Measurements from ENCODE around the gene FARS2.

Gene FARS2

GRCh38 chr6:5724911-5725310 lies 463.6 kb downstream of the FARS2 start:
- ChIA-PET CTCF (no interaction called here), POLR2A (ENCODE audit: low non-redundant PET) (no interaction called here)

DNA sequence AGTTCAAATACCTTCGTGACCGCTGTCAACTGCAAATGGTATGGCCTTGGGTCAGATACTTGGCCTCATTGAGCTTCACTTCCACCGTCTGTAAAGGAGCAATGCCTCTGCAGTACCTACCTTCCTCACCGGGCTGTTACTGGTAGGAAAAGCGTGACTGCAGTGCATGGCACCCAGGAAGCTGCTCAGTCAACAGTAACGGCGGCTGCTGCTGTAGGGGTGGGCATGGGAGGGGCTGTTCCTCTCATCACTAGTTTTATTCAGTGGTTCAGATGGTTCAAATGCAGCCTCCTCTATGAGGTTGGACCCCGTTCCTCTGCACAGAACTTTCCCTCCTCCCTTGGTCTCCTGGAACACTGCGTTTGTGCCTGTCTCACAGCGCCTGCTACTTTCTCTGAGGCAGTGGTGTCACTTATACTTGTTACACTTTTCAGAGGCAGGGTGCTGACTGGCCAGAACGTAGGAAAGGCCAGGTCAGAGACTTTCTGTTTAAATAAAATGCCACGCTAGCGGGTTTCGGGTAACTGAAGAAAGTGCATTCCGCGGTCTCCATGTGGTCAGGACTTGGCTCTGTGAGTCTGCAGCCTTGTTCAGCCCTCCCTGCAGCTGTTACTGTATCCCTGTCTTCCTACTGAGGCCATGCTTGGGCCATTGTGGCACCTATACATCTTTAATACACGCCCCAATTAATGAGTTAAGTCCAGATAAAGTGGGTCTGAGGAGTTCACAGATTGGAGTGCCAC lies 465.8 kb downstream of the FARS2 start:
- ChIA-PET CTCF (no interaction called here), POLR2A (ENCODE audit: low non-redundant PET) (no interaction called here)
- H3K27ac ChIP-seq, result no peak overlapping the region
- no peak for DNase-seq (ENCODE audit: low spot score)
- TF ChIP-seq, protein P1, sequence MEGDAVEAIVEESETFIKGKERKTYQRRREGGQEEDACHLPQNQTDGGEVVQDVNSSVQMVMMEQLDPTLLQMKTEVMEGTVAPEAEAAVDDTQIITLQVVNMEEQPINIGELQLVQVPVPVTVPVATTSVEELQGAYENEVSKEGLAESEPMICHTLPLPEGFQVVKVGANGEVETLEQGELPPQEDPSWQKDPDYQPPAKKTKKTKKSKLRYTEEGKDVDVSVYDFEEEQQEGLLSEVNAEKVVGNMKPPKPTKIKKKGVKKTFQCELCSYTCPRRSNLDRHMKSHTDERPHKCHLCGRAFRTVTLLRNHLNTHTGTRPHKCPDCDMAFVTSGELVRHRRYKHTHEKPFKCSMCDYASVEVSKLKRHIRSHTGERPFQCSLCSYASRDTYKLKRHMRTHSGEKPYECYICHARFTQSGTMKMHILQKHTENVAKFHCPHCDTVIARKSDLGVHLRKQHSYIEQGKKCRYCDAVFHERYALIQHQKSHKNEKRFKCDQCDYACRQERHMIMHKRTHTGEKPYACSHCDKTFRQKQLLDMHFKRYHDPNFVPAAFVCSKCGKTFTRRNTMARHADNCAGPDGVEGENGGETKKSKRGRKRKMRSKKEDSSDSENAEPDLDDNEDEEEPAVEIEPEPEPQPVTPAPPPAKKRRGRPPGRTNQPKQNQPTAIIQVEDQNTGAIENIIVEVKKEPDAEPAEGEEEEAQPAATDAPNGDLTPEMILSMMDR (conservative IDR thresholded peaks at IDR 0.05; ENCODE audit: low read depth), result no peak

More at GRCh38 chr6:5724911-5725310, 463.6 kb downstream of the FARS2 start:
- DNase-seq (ENCODE audit: low spot score), result no peak
- H3K27ac ChIP-seq, result no peak overlapping the region
- TF ChIP-seq, protein P1 (conservative IDR thresholded peaks at IDR 0.05; ENCODE audit: low read depth), result no peak

GRCh38 chr6:5728351-5729079 lies 467.2 kb downstream of the FARS2 start:
- DNase-seq (ENCODE audit: low spot score), result no peak
- POLR2A ChIA-PET (ENCODE audit: low non-redundant PET), result no interaction called here
- CTCF ChIA-PET, result no interaction called here
- H3K27ac ChIP-seq, result peak overlapping the region; percentile 54
- TF ChIP-seq, protein P1 (conservative IDR thresholded peaks at IDR 0.05; ENCODE audit: low read depth), result no peak

DNA sequence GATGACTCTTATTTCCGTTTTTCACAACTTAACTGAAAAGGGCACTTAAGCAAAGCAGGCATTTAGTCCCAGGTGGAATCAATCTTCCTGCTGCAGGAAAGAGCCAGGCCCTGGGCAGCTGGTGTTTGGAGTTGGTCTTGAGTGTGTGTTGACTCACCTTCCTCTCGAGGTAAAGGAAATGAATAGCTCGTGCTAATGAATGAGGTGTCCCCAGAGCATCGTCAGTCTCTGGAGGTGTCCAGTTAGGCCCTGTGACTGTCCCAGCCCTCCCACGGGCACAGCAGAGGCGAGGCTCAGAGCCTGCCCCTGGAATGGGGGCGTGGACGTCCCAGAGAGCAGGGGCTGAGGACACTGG lies 467.7 kb downstream of the FARS2 start:
- TF ChIP-seq, protein P1 (conservative IDR thresholded peaks at IDR 0.05; ENCODE audit: low read depth), result no peak
- peak; percentile 58 for DNase-seq (ENCODE audit: low spot score)
- peak overlapping the region; percentile 54 for H3K27ac ChIP-seq
- POLR2A ChIA-PET (ENCODE audit: low non-redundant PET), result no interaction called here
- CTCF ChIA-PET, result no interaction called here

GRCh38 chr6:5729813-5730517 lies 468.7 kb downstream of the FARS2 start:
- ChIA-PET CTCF (interaction anchor here (0.5 kb wide), 1 partner anchor 128 kb away, joined by 3 read pairs; no protein-coding TSS in a partner anchor), POLR2A (ENCODE audit: low non-redundant PET) (no interaction called here)
- TF ChIP-seq, protein P1 (conservative IDR thresholded peaks at IDR 0.05; ENCODE audit: low read depth), result no peak
- no peak overlapping the region for H3K27ac ChIP-seq
- no peak for DNase-seq (ENCODE audit: low spot score)

DNA sequence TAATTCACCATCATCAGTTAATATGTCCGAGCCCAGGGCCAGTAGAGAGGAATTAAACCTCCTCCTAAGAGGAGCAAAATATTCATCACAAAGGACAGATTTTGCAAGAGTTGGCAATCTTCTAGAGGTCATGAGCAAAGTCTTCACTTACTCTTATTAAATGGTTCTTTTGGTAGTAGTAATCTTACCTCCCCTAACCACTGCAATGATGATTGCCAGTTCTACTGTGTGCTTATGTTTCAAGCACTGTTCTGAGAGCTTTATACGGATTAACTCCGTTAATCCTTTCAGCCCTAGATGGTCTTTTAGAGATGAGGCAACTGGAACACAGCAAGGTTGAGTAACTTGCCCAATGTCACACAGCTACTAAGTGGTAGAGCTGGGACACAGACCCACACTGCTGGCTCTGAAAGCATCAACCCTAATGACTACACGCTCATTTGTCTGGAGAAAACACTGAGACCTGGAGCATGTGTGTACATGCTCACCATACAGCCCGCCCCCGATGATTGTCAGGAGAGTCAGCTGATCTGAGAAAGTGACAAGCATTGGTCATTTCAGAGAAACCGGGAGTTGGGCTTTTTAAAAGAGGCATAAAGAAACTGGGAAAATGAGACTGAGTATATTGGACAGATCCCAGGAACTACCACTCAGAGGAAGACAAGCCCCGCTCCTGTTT lies 469.4 kb downstream of the FARS2 start:
- H3K27ac ChIP-seq, result no peak overlapping the region
- CTCF ChIA-PET, result no interaction called here
- DNase-seq (ENCODE audit: low spot score), result peak; percentile 12
- TF ChIP-seq, protein P1 (conservative IDR thresholded peaks at IDR 0.05; ENCODE audit: low read depth), result no peak
- POLR2A ChIA-PET (ENCODE audit: low non-redundant PET), result no interaction called here
